HL-60 (cell line): ENCODE data around the gene RAB1B.

Experiments used
- GABPA ChIP-seq: IDR thresholded peaks from 2 replicates; pipeline ENCODE4 v1.6.1; 2012; ENCODE audit warnings: low read depth
- POLR2AphosphoS5 ChIP-seq: IDR thresholded peaks from 2 replicates; pipeline ENCODE4 v1.6.1; 2012; ENCODE audit warnings: low read depth

GRCh38 chr11:66313321-66314185 is 45.1 kb downstream of the RAB1B start:
- no peak for TF ChIP-seq POLR2AphosphoS5
- TF ChIP-seq GABPA, result no peak
